Testis (tissue), 3 donors: ENCODE results near the gene GDPD1. TPM values are rescaled to one million over a fixed set of nuclear protein-coding genes. Genes with fewer than 3 reads are reported as not detected.

Source experiments
- DNase-seq: peaks from one replicate; pipeline ENCODE4 v3.0.0-alpha.2; 2019
- H3K27ac ChIP-seq, 2 donors: fragments of 200-600 bp; sonication (generic); one replicate each; pipeline ENCODE4 v1.5.1; 2019
- H3K27me3 ChIP-seq: fragments of 200-600 bp; sonication (generic); one replicate; pipeline ENCODE4 v1.5.1; 2019
- H3K36me3 ChIP-seq: fragments of 200-600 bp; sonication (generic); one replicate; pipeline ENCODE4 v1.5.1; 2017; ENCODE audit warnings: low read depth; ENCODE audit errors: missing control alignments
- H3K4me1 ChIP-seq: fragments of 200-600 bp; sonication (generic); one replicate; pipeline ENCODE4 v1.5.1; 2019
- H3K4me3 ChIP-seq, 2 donors: fragments of 200-600 bp; sonication (generic); one replicate each; pipeline ENCODE4 v1.5.1; 2017 to 2019
- H3K9me3 ChIP-seq: fragments of 200-600 bp; sonication (generic); one replicate; pipeline ENCODE4 v1.5.1; 2017
- POLR2A ChIP-seq: fragments of 450-650 bp; IDR thresholded peaks from one replicate; pipeline ENCODE4 v1.6.1; 2017; ENCODE audit warnings: antibody characterized with exemption, mild to moderate bottlenecking, moderate library complexity
- WGBS, 2 donors: methylation state at CpG; one replicate each; pipeline ENCODE4 v1.1.5; 2018; 5-methylcytosine and 5-hydroxymethylcytosine counted together
- intact Hi-C: fragments of 100-400 bp; cut with DNase I; formaldehyde crosslinking; loops from one replicate; pipeline ENCODE4 v1.15.1; 2023; ENCODE audit warnings: low total_unique reads
- polyA plus RNA-seq: library from polyadenylated mRNA; stranded (reverse); fragments of 350-450 nt; fragmentation: Illumina TruSeq; extraction: RNeasy Lipid Tissue Mini Kit (QIAGEN cat#74804); gene quantifications from one replicate; pipeline ENCODE4 v1.2.3, GENCODE V29; 2014; ENCODE audit warnings: low read depth, low replicate concordance; ENCODE audit not compliant: insufficient read depth
- total RNA-seq, 2 donors: library from RNA; depleted of rRNA; stranded (reverse); fragments of >200 nt; gene quantifications; one replicate each; pipeline ENCODE4 v1.2.3, GENCODE V29; 2016
- TF ChIP-seq, protein P1 (sequence below), 3 experiments: fragments of 450-650 bp in 2 of 3; fragments of 200-600 bp in 1 of 3; sonication (generic) in 1 of 3; IDR thresholded peaks; one replicate each; pipeline ENCODE4 v1.5.1; 2016 to 2019; ENCODE audit warnings: antibody characterized with exemption in 3 of 3, mild to moderate bottlenecking in 2 of 3, moderate library complexity in 1 of 3

The GDPD1 gene
- total and polyA plus RNA-seq, 3 donors from 2014 or later, result 9.6 to 27.7 (median 11.7) TPM

DNA sequence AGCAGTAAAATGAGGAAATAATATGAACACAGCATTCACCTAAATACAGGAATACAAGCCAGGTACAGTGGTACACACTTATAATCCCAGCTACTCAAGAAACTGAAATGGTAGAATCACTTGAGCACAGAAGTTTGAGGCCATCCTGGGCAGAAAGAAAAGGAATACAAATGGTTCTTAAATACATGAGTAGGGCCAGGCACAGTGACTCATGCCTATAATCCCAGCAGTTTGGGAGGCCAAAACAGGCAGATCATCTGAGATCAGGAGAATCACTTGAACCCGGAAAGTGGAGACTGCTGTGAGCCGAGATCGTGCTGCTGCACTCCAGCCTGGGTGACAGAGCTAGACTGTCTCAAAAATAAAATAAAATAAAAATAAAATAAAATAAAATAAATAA is 33.5 kb upstream of the GDPD1 start:
- Histone ChIP-seq H3K4me1 (no peaks in the 10 kb centered on the region), H3K9me3 (no peaks in the 10 kb centered on the region), H3K27ac (no peak overlapping the region), H3K4me3 (no peak overlapping the region), H3K36me3 (no peaks in the 10 kb centered on the region), H3K27me3 (no peaks in the 10 kb centered on the region)
- WGBS, 2 donors, result 96 to 100% methylated on average over 3 of the region's 3 CpGs
- intact Hi-C loops, result no loop called here
- TF ChIP-seq, protein P1, sequence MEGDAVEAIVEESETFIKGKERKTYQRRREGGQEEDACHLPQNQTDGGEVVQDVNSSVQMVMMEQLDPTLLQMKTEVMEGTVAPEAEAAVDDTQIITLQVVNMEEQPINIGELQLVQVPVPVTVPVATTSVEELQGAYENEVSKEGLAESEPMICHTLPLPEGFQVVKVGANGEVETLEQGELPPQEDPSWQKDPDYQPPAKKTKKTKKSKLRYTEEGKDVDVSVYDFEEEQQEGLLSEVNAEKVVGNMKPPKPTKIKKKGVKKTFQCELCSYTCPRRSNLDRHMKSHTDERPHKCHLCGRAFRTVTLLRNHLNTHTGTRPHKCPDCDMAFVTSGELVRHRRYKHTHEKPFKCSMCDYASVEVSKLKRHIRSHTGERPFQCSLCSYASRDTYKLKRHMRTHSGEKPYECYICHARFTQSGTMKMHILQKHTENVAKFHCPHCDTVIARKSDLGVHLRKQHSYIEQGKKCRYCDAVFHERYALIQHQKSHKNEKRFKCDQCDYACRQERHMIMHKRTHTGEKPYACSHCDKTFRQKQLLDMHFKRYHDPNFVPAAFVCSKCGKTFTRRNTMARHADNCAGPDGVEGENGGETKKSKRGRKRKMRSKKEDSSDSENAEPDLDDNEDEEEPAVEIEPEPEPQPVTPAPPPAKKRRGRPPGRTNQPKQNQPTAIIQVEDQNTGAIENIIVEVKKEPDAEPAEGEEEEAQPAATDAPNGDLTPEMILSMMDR (IDR thresholded peaks at IDR 0.05), result no peak
- no peak for TF ChIP-seq POLR2A
- DNase-seq, result no peak

DNA sequence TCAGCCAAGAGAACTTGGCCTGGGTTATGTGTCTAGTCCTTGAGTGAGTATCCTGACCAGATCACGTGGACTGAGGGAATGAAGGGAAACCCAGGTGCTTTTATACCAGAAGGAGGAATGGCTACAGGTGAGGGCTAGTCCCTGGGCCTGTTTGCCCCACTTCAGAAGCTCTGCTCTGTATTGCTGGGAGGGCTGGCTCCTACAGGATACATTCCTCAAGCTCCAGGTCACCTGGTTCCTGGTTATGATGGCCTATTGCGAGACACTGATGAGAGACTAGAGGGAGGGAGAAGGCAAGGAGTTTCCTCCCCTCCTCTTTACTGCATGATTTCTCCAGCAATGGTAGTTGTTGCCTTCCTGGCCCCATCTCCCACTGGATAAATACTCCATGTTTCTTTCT is 29.5 kb upstream of the GDPD1 start:
- WGBS, 2 donors, result 69 to 81% methylated on average over 2 of the region's 2 CpGs
- Histone ChIP-seq H3K9me3 (no peaks in the 10 kb centered on the region), H3K4me3 (no peak overlapping the region), H3K27ac (no peak overlapping the region), H3K36me3 (no peaks in the 10 kb centered on the region), H3K27me3 (no peaks in the 10 kb centered on the region), H3K4me1 (no peaks in the 10 kb centered on the region)
- TF ChIP-seq POLR2A, result no peak
- TF ChIP-seq, protein P1 (IDR thresholded peaks at IDR 0.05), result no peak
- DNase-seq, result no peak
- intact Hi-C loops, result no loop called here

- DNase-seq, result no peak
- Histone ChIP-seq H3K27ac (no peak overlapping the region), H3K36me3 (no peaks in the 10 kb centered on the region), H3K4me3 (no peak overlapping the region), H3K27me3 (no peaks in the 10 kb centered on the region), H3K4me1 (no peaks in the 10 kb centered on the region), H3K9me3 (no peaks in the 10 kb centered on the region)
- intact Hi-C loops, result no loop called here
- WGBS, 2 donors, result 85 to 88% methylated on average over 3 of the region's 3 CpGs
- TF ChIP-seq, protein P1 (IDR thresholded peaks at IDR 0.05), result no peak
- TF ChIP-seq POLR2A, result no peak
Measured at GRCh38 chr17:59193336-59193862, 26.9 kb upstream of the GDPD1 start.

GRCh38 chr17:59199398-59199797 is 20.9 kb upstream of the GDPD1 start:
- intact Hi-C loops, result no loop called here
- H3K4me3 ChIP-seq, result no peak overlapping the region
- H3K4me1 ChIP-seq, result no peaks in the 10 kb centered on the region
- WGBS, 2 donors, result 90 to 92% methylated on average over 4 of the region's 4 CpGs
- H3K27me3 ChIP-seq, result no peaks in the 10 kb centered on the region
- no peaks in the 10 kb centered on the region for H3K36me3 ChIP-seq
- no peaks in the 10 kb centered on the region for H3K9me3 ChIP-seq
- TF ChIP-seq, protein P1 (IDR thresholded peaks at IDR 0.05), result no peak
- TF ChIP-seq POLR2A, result no peak
- DNase-seq, result no peak
- no peak overlapping the region for H3K27ac ChIP-seq

GRCh38 chr17:59202320-59202719 is 18.0 kb upstream of the GDPD1 start:
- Histone ChIP-seq H3K4me1 (no peaks in the 10 kb centered on the region), H3K27ac (no peak overlapping the region), H3K36me3 (no peaks in the 10 kb centered on the region), H3K9me3 (no peaks in the 10 kb centered on the region), H3K4me3 (no peak overlapping the region), H3K27me3 (no peaks in the 10 kb centered on the region)
- no peak for DNase-seq
- 91 to 100% methylated on average over 1 of the region's 1 CpG for WGBS, 2 donors
- TF ChIP-seq POLR2A, result no peak
- TF ChIP-seq, protein P1 (IDR thresholded peaks at IDR 0.05), result no peak
- intact Hi-C loops, result no loop called here
